AG09319 (cell line): Measurements from ENCODE around the gene MYO1E.

Source experiments
- DNase-seq: peaks from one replicate; pipeline ENCODE4 v3.0.0-alpha.2; 2010; ENCODE audit warnings: low read depth; ENCODE audit errors: extremely low read depth
- TF ChIP-seq, protein P1 (sequence below): IDR thresholded peaks from 2 replicates; pipeline ENCODE4 v1.5.1; 2011; ENCODE audit warnings: low read depth, mild to moderate bottlenecking, inconsistent platforms, low read length, moderate library complexity

MYO1E gene

DNA sequence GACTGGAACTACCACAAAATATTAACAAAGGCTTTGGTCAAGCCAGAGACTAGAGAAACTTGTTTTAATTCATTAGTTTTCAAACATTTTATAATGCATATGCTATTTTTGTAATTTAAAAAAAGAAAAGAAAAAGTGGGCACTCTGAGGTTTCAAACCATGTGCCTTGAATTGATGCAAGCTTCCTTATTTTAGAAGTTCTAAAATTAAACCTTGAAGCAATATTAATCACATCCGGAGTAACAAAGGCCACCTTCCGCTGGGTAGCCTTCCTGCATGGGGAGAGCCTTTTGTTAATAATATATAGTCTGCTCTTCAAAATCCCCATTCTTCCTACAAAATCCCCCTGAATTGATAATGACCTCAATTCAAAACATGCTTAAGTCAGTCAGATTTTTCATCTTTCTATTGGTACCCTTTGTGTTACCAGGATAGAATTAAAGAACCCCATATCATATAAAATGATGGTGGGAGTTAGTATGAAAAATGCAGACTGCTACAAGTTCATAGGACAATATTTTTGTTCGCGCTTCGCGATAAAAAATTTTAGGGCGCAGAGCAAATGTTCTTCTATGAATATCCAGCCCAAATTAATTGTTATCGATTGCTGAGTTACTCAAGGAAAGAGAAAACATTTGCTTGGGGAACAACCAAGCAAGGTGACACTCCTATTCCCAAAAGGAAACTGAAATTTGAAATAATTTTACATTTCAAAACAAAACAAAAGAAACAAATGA lies 135.4 kb downstream of the MYO1E start:
- no peak for DNase-seq
- TF ChIP-seq, protein P1, sequence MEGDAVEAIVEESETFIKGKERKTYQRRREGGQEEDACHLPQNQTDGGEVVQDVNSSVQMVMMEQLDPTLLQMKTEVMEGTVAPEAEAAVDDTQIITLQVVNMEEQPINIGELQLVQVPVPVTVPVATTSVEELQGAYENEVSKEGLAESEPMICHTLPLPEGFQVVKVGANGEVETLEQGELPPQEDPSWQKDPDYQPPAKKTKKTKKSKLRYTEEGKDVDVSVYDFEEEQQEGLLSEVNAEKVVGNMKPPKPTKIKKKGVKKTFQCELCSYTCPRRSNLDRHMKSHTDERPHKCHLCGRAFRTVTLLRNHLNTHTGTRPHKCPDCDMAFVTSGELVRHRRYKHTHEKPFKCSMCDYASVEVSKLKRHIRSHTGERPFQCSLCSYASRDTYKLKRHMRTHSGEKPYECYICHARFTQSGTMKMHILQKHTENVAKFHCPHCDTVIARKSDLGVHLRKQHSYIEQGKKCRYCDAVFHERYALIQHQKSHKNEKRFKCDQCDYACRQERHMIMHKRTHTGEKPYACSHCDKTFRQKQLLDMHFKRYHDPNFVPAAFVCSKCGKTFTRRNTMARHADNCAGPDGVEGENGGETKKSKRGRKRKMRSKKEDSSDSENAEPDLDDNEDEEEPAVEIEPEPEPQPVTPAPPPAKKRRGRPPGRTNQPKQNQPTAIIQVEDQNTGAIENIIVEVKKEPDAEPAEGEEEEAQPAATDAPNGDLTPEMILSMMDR: no peak

DNA sequence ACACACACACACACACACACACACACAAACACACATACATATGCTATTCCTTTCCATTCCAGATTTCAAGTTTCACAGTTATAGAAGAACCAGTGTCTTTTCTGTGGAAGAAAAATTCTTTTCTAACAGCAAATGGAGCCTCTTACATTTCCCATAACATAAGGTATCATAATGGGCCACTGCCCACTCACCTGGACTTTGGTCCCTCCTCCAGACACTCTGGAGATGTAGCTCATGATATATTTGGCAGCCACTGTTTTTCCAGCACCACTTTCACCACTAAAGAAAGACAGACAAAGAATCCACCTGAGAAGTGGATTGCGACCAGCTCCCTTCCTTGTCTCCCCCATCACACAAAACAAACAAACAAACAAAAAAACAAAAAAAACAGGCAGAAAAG lies 136.3 kb downstream of the MYO1E start:
- DNase-seq: no peak

DNA sequence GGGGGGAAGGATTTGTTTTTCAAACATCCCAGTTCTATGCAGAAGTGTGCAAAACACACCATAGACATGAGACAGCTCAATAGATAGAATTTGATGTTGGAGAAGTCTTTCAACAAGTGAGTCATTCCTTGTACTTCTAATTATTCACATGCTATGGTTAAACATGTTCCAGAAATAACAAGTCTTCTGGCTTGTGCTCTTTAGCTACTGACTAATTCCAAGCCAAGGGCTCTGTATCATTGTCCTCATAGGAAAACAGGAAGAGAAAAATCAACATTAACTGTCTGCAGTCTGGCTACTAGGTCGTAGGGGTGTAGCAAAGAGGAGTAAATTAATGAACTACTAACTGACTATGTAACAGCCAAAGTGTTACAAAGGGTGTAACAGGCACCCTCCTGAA lies 140.2 kb downstream of the MYO1E start:
- peak; percentile 25 for DNase-seq

More for the DNA sequence above, 136.3 kb downstream of the MYO1E start:
- TF ChIP-seq, protein P1: no peak

DNA sequence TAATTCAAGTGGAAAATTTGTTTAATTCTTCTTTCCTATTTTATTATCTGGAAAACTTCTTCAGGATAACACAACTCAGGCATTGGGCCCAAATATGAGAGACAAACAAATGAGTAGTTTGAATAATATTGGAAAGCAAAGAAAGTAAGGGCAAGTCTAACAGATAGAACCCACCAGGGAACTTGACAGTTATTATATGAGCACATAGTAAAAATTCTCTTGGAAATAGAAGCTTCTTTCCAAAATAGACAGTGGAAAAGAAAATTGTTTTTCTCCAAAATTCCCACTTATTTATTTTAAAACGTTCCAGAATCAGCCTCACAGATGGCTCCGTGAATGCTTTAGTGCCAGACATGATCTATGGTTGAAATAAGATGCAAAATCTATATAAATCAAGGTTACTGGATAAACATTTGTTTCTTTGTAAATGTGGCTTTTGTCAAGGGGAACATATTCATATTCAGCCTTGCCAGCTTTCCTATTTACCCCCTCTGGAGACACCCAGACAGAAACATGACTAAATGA lies 142.1 kb downstream of the MYO1E start:
- DNase-seq: no peak
- TF ChIP-seq, protein P1: no peak

More for the DNA sequence above, 140.2 kb downstream of the MYO1E start:
- TF ChIP-seq, protein P1: no peak

DNA sequence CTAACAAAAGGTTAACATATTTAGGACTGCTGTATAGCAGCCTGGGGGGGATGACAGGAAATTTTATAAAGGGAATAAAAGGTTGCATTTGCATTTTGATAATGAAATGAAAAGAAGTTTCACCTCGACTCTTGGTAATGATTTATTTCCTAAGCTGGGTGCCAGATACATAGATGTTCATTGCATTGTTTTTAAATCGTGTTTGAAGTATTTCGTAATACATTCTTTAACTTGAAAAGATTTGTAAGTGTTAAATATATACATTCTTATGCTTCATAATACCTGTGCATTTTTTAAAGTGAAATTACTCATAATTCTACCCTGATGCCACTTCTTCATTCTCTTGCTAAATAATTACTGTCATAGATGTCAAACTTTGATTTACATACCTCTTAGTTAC lies 143.2 kb downstream of the MYO1E start:
- TF ChIP-seq, protein P1: no peak
- no peak for DNase-seq

DNA sequence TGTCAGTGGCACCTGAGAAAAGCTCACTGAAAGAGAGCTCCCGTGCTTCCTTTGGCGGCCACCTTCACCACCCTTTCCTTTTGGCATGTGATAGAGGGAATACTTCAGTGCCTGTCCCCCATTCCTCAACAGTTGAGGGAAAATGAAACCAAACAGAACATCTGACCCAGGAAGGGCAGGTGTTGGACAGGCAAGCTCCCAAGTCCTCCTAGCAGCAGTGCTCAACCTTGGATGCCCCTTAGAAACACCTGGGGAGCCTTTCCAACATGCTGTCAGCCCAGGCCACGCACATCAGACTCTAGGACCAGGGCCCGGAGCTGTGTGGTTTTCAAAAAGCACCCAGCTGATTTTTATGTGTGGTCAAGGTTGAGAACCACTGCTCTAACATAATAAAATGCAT lies 143.7 kb downstream of the MYO1E start:
- DNase-seq: no peak
- TF ChIP-seq, protein P1: no peak

DNA sequence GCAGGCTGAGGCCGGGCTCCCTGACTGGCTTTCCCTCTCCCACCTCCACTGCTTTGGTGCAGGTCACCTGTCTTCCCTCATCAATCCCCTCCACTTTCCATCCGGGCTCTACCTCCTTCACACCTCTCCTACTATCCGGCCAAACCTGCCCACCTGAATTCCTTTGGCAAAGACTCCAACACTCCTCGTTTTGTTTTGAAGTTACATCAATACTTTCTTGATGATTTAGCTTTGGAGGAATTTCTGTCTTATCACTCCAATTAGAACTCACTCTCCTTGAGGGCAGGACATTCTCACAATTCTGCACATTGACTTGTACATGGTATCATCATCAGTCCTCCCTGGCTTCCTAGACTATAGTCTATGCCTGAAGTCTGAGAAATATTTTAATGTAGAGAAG lies 145.7 kb downstream of the MYO1E start:
- TF ChIP-seq, protein P1: no peak
- DNase-seq: no peak
